AG08396 (cell line): Measurements from ENCODE around the gene PKD2.

ENCODE experiments used
- DNase-seq: peaks from one replicate; pipeline ENCODE4 v3.0.0; 2012; ENCODE audit warnings: low spot score, mixed read lengths

Gene PKD2

DNA sequence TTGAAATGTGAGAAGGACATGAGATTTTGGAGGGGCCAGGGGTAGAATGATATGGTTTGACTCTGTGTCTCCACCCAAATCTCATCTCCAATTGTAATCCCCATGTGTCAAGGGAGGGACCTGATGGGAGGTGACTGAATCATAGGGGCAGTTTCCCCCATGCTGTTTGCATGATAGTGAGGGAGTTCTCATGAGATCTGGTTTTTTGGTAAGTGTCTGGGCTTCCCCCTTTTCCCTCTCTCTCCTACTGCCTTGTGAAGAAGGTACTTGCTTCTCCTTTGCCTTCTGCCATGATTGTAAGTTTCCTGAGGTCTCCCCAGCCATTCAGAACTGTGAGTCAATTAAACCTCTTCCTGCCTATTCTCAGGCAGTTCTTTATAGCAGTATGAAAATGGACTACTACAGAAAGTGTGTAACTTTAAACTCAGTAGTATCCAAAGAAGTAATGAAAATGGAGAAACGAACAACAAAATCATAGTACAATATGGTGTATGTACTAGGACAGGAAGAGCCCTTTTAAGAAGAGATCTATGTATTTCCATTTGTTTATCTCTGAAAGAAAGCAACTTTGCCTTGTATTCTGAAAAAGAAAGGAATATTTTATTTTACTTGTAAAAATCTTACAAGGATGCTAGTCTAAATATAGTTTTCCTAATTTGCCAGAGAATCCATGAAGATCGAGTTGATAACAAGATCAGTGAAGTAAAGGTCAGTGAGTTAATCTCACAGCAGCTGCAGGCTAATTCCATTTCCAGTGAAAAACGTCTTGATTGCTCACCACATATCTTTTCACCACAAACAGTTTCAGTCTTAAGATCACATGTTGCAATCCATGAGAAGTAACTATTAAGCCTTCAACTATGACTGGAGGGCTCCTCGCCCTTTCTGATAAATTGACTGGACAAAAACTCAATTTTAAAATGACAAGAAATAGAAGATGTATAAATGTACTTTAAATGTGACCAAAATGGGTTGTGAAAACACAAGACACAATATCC lies 20.5 kb downstream of the PKD2 start:
- peak; percentile 65 for DNase-seq

- DNase-seq, result no peak
Observed at GRCh38 chr4:88028946-88029345, 21.5 kb downstream of the PKD2 start.

DNA sequence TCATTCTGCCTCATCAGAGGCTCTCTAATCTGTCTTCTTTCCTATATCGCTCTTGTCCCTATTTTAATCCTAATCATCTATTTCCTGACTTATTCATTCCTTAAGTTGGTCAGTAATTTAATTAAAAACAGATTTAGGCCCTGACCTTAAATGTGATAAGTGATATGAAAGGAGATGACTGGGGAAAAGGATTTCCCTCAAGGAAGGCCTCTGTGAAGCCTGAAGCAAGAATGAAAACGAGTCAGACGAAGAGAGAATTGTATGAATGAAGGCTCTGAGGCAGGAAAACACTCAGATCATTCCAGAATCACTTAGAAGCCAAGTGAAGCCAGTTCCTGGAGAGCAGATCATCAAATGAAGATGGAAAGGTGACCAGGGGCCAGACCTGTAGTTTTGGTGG lies 22.1 kb downstream of the PKD2 start:
- DNase-seq, result no peak

DNA sequence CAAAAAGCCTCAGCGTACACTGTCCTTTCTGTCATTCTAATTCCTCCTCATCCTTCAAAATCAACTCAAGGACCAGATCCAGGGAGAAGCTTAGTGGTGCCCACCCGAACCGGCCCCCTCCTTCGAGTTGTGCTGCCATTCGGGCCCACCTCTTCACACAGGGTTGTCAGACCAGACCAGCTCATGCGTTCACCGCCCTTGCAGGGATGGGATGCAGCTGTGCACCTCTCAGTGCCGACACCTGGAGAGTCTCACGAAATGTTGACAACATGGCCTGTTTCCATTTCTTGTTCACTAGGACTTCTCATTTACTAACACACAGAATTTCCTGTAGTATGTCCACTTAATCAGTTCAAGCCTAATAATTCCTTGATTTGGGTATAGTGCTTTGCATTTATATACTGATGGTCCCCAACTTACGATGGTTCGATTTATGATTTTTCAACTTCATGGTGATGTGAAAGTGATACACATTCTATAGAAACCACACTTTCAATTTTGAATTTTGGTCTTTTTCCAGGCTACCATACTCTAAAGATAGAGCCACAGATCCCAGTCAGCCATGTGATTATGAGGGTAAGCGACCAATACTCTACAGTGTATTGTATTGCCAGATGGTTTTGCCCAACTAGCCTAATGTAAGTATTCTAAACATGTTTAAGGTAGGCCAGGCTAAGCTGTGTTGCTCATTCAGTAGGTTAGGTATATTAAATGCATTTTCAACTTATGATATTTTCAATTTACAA lies 23.3 kb downstream of the PKD2 start:
- DNase-seq, result no peak

DNA sequence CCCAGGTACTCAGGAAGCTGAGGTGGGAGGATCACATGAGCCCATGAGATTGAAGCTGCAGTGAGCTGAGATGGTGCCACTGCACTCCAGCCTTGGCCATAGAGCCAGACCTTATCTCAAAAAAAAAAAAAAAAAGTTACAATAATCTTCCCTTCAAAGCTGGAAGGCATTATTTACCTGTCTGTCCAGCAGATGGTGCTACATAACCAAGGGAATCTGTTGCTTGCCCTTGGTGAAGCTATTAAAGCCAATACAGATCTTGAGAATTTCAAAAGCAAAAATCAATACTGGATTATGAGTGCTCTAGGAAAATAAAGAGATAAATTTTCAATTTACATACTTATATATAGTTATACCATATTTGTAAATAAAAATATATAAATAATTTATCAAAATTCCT lies 25.9 kb downstream of the PKD2 start:
- peak; percentile 41 for DNase-seq

DNA sequence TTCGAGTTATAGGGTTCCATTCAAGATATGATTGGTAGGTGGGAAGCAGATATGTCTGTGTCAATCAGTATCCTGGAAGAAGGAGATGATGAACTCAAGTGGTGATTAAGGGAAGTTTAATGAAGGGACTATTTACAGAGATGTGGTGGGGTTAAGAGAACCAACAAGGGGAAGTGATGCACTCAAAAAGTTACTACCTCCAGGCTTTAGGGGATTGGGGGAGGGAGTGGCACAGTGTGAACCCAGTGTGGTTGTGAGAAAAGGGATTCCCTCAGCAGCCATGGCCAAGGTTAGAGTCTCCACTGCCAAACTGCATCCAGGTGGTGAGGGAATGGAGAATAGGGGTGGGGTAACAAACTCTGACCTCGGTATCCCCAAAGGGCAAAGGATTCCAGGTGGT lies 27.9 kb downstream of the PKD2 start:
- no peak for DNase-seq

- no peak for DNase-seq
Observed at GRCh38 chr4:88037447-88037846, 30.0 kb downstream of the PKD2 start.

DNA sequence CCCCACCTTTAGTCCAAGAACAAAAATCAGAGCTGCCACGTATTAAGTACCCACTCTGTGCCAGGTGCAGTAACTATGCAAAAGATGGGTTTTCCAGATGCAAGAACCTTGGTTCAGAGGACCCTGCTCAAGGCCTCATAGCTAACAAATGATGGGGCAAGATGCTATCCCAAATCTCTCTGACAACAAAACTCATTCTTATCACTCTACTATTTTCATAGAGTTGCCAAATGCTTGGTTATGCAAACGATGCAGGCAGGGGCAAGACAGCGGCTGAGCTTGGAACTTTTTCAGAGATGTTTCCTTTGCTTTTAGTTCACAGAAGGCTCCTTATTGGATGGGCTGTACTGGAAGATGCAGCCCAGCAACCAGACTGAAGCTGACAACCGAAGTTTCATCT lies 30.5 kb downstream of the PKD2 start:
- no peak for DNase-seq

- DNase-seq, result no peak
Observed at GRCh38 chr4:88040707-88041106, 33.3 kb downstream of the PKD2 start.

GRCh38 chr4:88041626-88042025 lies 34.2 kb downstream of the PKD2 start:
- no peak for DNase-seq

- DNase-seq, result no peak
Observed at GRCh38 chr4:88043001-88043400, 35.6 kb downstream of the PKD2 start.

DNA sequence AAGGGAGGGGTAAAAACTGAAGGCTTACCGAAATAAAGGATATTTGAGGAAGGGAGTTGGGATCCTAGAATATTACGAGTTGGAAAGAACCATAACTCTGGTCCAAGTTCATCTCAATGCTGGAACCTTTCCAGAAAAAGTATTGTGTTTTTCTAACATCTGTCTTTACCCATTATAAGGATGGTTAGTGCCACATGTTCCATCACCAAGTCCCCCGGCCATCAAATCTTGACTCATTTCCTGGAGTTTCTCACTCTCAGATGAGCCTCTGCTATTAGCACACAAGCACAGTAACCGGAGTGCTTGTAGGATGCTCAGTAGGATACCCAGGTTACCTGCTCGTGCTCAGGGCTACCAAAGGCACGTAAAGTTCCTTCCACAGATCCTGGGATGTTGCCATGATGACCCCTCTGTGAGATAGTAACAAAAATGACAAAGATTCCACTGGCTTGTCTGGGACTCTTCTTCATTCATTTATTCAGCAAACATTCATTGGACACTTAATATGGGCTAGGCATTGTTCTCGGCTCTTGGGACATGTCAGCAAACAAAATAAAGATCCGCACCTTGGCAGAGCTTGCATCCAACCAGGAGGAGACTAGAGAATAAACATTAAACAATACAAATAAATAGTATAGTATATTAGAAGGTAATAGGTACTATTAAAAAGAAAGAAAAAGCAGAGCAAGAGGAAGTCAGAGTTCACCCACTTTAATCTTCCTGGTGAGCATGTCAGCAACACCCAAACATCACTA lies 36.3 kb downstream of the PKD2 start:
- DNase-seq, result no peak

GRCh38 chr4:88045021-88045420 lies 37.6 kb downstream of the PKD2 start:
- DNase-seq, result no peak

DNA sequence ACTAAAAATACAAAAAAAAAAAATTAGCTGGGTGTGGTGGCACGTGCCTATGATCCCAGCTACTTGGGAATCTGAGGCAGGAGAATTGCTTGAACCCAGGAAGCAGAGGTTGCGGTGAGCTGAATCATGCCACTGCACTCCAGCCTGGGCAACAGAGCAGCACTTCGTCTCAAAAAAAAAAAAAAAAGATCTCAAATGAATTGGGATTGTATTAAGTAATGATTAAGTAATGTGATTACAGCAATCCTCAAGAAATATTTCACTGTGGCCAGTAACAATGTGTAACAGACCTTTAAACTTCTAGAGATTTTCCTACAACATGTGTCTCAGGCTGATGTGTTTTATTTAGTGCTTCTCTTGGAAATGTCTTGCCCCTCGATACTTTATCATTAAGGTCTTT lies 46.8 kb downstream of the PKD2 start:
- DNase-seq, result no peak

DNA sequence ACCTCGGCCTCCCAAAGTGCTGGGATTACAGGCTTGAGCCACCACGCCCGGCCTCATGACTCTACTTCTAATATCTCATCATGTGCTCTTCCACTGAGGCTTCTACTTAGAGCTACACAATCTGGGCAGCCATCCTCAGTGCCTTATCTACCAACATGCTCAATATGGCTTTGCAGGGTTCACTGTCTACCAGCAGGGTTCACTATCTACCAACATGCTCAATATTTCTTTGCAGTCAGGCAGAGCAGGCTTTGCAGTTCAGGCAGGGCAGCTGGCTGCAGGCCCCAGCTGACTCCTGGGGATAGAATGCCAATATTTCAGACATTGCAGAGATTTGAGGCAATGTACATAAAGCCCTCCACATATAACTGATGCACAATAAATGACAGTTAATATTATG lies 47.5 kb downstream of the PKD2 start:
- peak; percentile 36 for DNase-seq

GRCh38 chr4:88058295-88058694 lies 50.9 kb downstream of the PKD2 start:
- no peak for DNase-seq

DNA sequence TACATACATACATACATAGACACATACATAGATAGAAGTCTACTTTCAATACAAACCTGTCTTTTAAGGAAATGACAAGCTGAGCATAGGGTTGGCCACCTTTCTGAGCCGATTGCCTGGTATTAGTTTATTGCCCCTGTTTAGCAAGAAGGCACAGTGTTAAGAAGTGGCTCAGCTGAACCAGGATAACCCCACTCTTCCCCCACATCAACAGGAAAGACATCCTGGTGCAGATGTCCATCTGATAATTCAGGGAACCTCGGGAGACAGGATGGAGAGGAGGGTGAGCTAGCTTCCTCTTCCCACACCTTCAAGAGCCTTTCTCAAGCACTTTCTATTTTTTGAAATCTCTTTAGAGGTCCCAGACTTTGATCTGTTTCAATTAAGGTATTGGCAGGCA lies 52.3 kb downstream of the PKD2 start:
- no peak for DNase-seq

DNA sequence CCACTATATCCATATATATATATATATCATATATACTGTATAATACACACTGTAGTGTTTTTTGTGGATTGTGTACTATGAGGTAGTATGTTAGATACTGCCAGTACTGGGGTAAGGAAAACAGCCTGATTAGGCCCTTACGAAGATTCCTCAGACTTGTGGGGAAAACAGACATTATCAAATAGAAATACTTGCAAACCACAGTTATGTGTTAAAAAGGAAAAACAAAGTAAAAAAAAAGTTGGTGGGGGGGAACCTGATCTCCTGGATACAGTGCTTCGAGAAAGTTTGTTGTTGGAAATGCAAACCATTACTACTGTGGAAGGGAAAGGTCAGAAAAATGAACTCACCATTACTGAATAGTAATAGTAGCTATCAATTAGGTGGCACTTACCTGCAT lies 53.0 kb downstream of the PKD2 start:
- no peak for DNase-seq

- no peak for DNase-seq
Observed at GRCh38 chr4:88062311-88062710, 54.9 kb downstream of the PKD2 start.

DNA sequence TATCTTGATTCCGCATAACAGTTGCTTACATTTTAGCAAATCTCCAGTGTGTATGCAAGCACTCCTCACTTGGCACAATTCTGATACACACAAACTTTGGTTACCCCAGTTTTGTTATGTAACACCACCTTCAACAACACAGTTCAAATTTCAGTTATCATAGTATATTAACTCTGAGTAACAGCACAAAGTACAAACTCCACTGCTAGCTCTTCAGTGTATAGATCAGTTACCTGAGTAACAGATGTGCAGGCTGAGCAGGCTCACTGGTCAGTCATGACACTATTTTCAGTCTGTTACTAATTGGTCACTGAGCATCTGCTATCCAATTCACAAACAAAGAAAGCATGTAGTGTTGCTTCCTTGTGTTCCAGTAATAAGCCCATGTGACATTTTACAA lies 55.4 kb downstream of the PKD2 start:
- no peak for DNase-seq

DNA sequence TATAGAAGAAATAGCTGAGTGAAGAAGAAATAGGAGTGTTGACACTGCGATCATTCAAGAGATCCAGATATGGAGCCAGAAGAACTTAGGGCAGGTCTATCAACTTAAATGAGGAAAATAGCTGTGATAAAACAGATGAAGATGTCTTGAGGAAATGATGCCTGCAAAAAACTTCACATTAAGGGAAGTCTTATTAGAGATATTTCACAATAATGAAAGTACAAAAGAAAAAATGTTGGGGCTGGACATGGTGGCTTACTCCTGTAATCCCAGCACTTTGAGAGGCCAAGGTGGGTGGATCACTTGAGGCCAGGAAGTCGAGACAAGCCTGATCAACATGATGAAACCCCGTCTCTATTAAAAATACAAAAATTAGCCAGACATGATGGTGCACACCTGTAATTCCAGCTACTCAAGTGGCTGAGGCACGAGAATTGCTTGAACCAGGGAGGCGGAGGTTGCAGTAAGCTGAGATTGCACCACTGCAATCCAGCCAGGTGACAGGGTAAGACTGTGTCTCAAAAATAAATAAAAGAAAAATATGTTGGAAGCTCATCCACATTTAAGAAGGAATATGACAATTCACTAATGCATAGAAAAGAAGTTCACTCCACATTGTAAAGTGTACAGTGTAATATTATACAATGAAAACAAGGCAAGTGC lies 56.3 kb downstream of the PKD2 start:
- no peak for DNase-seq

GRCh38 chr4:88064410-88064809 lies 57.0 kb downstream of the PKD2 start:
- no peak for DNase-seq
